ENCODE results near the gene IKZF1. TPM values are rescaled to one million over a fixed set of nuclear protein-coding genes. Genes with fewer than 3 reads are reported as not detected.
A peak's percentile ranks its signal among the peaks of the same experiment; 100 is the strongest.

Gene IKZF1
- total RNA-seq, 1 donor from 2014 or later: 3.6 TPM

DNA sequence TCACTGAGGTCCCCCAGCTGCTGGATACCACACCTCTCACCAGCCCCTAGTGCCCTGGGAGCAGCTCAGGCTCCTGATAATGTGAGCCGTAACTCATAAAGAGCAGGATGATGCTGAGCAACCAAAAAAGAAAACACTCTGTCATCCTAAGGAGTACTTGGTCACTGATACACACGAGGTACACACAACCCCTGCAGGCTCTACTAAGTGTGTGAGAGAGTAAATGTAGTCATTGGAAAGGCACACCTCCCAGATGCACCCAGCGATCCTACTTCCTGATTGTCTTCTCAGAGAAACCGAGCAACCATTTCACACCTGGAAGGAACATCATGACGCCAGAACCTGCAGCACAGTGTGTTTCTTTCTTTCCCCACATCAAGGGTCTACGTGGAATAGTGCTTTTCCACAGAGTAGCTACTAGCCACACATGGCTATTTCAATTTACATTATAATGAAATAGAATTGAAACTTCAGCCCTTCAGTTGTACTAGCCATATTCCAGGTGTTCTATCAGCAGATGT lies 111.4 kb downstream of the IKZF1 start:
- H3K9me3 ChIP-seq: no peaks in the 10 kb centered on the region
- no peaks in the 10 kb centered on the region for H3K4me1 ChIP-seq
- no peak overlapping the region for H3K4me3 ChIP-seq
- H3K36me3 ChIP-seq: no peaks in the 10 kb centered on the region
- TF ChIP-seq, protein P1, sequence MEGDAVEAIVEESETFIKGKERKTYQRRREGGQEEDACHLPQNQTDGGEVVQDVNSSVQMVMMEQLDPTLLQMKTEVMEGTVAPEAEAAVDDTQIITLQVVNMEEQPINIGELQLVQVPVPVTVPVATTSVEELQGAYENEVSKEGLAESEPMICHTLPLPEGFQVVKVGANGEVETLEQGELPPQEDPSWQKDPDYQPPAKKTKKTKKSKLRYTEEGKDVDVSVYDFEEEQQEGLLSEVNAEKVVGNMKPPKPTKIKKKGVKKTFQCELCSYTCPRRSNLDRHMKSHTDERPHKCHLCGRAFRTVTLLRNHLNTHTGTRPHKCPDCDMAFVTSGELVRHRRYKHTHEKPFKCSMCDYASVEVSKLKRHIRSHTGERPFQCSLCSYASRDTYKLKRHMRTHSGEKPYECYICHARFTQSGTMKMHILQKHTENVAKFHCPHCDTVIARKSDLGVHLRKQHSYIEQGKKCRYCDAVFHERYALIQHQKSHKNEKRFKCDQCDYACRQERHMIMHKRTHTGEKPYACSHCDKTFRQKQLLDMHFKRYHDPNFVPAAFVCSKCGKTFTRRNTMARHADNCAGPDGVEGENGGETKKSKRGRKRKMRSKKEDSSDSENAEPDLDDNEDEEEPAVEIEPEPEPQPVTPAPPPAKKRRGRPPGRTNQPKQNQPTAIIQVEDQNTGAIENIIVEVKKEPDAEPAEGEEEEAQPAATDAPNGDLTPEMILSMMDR (IDR thresholded peaks at IDR 0.05): no peak
- DNase-seq (ENCODE audit: low spot score in 2 of 2): no peak
- no peak overlapping the region for H3K27ac ChIP-seq
- intact Hi-C loops (cut with DNase I): no loop called here
- H3K27me3 ChIP-seq: no peaks in the 10 kb centered on the region

GRCh38 chr7:50416527-50417182 lies 112.1 kb downstream of the IKZF1 start:
- intact Hi-C loops (cut with DNase I): no loop called here

GRCh38 chr7:50418086-50418515 lies 113.6 kb downstream of the IKZF1 start:
- peak in 1 of 2 donors; percentile 70 for DNase-seq (ENCODE audit: low spot score in 2 of 2)
- H3K9me3 ChIP-seq: no peaks in the 10 kb centered on the region
- intact Hi-C loops (cut with DNase I): no loop called here

More at GRCh38 chr7:50416527-50417182, 112.1 kb downstream of the IKZF1 start:
- H3K9me3 ChIP-seq: no peaks in the 10 kb centered on the region
- TF ChIP-seq, protein P1 (IDR thresholded peaks at IDR 0.05): no peak
- no peaks in the 10 kb centered on the region for H3K4me1 ChIP-seq
- no peak overlapping the region for H3K4me3 ChIP-seq
- H3K27me3 ChIP-seq: no peaks in the 10 kb centered on the region
- DNase-seq (ENCODE audit: low spot score in 2 of 2): no peak
- no peak overlapping the region for H3K27ac ChIP-seq
- no peaks in the 10 kb centered on the region for H3K36me3 ChIP-seq

GRCh38 chr7:50418526-50419290 lies 114.2 kb downstream of the IKZF1 start:
- H3K9me3 ChIP-seq: no peaks in the 10 kb centered on the region
- TF ChIP-seq, protein P1 (IDR thresholded peaks at IDR 0.05): no peak
- intact Hi-C loops (cut with DNase I): no loop called here
- no peak for DNase-seq (ENCODE audit: low spot score in 2 of 2)
- H3K27ac ChIP-seq: no peak overlapping the region
- no peaks in the 10 kb centered on the region for H3K4me1 ChIP-seq
- no peaks in the 10 kb centered on the region for H3K27me3 ChIP-seq
- no peaks in the 10 kb centered on the region for H3K36me3 ChIP-seq
- H3K4me3 ChIP-seq: no peak overlapping the region

More at GRCh38 chr7:50418086-50418515, 113.6 kb downstream of the IKZF1 start:
- Histone ChIP-seq H3K4me3 (no peak overlapping the region), H3K27me3 (no peaks in the 10 kb centered on the region), H3K36me3 (no peaks in the 10 kb centered on the region), H3K4me1 (no peaks in the 10 kb centered on the region), H3K27ac (no peak overlapping the region)
- TF ChIP-seq, protein P1 (IDR thresholded peaks at IDR 0.05): peak; percentile 34 to 52 (median 45)

DNA sequence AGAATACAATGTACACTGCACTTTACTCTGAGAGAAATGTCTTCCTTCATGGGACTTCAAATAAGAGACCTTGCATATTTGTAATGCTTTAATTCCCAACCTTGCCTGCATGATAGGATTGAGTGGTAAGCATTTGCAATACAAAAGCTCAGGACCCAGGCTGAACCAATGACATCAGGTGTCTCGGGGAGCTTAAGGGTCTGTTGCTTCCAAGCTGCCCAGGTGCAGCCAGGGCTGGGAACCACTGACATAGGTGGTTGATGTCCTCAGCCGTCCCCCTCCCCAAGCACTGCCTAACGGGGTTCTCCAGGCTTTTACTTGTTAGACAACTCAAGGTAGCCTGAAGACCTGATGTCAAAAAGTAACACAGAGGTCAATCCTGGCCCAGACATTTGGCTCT lies 116.5 kb downstream of the IKZF1 start:
- intact Hi-C loops (cut with DNase I): no loop called here
- Histone ChIP-seq H3K27ac (no peak overlapping the region), H3K4me3 (no peak overlapping the region), H3K36me3 (no peaks in the 10 kb centered on the region), H3K27me3 (no peaks in the 10 kb centered on the region), H3K9me3 (no peaks in the 10 kb centered on the region), H3K4me1 (no peaks in the 10 kb centered on the region)
- TF ChIP-seq, protein P1 (IDR thresholded peaks at IDR 0.05): no peak
- DNase-seq (ENCODE audit: low spot score in 2 of 2): no peak
